Measurements from ENCODE around the gene GTF3C2. TPM values are rescaled to one million over a fixed set of nuclear protein-coding genes. Genes with fewer than 3 reads are reported as not detected.

The GTF3C2 gene
- total RNA-seq, result 45.8 and 46.9 TPM in 2 replicates
- 33.9 TPM for polyA plus RNA-seq (2012)

DNA sequence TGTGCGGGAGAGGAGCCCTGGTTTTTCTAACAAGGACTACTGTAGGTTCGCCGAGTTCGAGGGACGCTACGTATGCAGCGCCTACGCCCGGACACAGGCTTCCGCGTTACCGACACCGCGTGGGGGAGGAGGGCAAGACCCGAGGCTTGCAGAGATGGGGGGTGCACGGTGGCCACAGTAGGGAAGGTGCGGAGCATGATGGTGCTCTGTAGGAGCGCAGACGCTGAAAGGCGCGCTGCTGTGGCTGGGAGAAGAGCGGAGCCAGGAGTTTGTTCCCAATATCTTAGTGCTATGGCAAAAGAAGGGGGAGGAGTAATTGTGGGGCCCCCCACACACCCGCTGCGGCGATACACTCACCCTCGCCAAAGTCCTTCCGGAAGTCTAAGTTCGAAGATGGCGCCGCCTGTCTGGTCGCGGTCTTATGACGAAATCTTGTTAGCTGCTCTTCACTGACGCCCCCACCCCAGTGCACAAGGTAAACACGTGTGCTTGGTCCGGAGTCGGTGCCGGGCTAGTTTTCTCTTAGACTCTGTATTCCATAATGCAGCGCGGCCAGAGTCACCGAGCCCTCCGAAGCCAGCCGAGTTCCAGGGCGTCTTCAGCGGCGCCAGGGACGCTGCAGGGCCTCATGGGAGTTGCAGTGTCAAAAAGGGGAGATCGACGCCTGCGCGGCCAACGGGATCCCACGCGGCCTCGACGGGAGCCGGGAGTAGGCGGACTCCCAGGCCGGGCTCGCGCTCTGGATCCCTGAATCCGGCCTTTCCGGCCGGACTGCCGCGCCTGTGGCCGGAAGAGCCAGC is at the start of gene GTF3C2:
TSS of gene GTF3C2 (minus strand) at position 383 of the 800 bp plus-strand sequence. CDS start 13,210 bp downstream, outside the sequence.
- DNase-seq (ENCODE audit: low read depth), result peak; percentile 97

GRCh38 chr2:27400348-27401135 is 44.0 kb upstream of the GTF3C2 start:
- DNase-seq (ENCODE audit: low read depth), result peak; percentile 91

GRCh38 chr2:27398962-27399361 is 42.4 kb upstream of the GTF3C2 start:
- DNase-seq (ENCODE audit: low read depth), result no peak

DNA sequence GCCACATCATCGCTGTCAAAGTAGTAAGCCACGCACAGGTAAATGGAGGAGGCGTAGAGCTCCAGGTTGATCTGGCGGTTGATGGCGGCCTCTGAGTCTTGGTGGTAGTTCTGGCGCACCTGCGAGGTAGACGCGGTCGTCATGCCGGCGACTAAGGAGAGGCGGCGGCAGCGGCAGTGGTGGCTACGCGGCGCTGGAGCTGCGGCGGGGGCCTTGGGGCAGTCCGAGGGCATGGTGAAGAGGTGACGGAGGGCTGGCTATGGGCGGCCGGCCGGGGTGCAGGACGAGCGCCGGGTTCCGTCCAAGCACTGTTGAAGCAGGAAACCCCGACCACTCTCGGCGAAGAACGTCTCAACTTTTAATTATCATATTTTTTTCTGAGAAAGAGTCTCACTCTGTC is 36.7 kb upstream of the GTF3C2 start:
- DNase-seq (ENCODE audit: low read depth), result no peak

DNA sequence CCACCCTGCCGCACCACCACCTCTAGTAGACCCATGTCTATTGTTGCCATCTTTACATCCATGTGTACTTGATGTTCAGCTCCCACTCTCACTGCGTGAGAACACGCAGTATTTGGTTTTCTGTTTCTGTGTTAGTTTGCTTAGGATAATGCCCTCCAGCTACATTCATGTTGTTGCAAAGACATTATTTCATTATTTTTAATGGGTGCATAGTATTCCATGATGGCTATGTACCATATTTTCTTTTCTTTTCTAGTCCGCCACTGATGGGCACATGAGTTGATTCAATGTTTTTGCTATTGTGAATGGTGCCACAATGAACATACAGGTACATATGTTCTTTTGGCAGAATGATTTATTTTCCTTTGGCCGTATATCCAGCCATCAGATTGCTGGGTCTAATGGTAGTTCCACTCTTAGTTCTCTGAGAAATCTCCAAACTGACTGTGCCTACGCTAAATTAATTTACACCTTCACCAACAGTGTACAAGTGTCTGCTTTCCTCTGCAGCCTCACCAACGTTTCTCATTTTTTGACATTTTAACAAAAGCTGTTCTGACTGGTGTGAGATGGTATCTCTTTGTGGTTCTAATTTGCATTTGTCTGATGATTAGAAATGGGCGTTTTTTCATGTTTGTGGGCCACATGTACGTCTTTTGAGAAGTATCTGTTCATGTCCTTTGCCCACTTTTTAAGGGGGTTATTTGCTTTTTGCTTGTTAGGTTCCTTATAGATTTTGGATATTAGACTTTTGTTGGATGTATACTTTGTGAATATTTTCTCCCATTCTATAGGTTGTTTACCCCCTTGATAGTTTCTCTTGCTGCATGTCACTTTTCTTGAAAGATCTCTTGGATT is 34.5 kb upstream of the GTF3C2 start:
- no peak for DNase-seq (ENCODE audit: low read depth)

DNA sequence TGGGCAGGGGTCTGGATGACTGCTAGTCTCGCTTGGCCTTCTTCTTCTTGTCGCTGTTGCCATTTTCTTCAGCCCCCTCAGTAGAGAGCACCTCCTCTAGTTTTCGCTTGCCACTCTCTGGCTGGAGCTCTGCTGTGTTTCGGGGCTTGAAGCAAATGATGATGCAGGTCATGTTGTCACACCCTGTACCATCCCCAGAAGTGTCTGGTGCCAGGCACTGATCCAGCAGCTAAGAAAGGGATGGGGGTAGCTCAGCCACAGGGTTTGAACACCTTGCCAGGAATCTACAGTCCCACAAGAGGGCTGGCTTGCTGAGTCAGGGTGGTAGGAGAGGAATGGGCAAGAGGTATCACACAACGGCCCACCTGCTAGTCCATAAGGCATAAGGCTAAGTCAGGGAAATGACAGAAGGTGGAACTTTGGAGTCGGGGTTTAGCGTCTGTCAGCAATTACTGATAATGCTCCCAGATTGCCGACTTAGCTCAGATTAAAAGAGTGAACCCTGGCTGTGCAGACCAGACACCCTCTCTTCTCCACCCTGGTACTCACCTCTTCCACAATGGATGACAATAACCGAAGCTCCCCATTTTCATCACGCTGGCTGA is 25.1 kb upstream of the GTF3C2 start:
- DNase-seq (ENCODE audit: low read depth), result no peak

DNA sequence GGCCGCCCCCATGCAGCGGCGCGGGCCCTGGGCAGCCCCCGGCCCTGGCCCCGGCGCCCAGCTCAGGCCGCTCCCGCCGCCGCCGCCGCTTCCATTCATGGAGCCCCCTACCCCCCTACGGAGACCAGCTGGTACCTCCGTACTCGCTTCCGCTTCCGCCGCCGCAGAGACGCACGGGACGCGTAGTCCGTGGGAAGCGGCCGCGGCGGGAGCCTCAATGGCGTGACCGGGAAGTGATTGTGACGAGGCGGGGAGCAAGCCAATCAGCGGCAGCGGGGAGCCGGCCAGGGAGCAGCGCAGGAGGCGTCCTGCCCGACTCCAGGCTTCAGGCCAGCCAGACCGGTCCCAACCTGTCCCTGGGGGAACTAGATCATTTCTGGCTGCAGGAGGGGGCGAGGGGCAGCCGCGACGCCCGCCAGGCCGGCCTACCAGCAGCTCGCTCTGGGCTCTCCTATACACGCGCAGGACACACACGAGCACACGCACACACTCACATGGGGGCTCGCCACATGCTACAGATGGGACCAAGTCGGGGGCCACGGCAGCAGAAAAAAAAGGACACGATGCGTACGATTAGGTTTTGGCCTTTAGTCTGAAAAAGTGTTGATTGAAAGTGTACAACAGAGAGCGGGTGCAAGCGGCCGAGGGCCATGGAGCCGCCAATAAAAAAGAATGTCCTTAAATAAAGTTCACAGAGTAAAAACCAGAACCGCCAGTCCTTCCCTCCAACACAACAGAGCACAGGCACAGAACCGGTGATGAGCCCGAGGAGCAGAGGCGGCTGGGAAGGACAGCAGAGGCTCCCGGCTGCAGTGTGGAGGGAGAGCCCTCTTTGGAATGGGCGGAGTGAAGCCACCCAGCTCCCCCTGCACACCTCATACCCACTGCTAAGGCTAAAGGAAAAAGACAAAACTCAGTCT is 24.3 kb upstream of the GTF3C2 start, which contains the start of gene ZNF513:
TSS of gene ZNF513 (minus strand) at position 109 of the 920 bp plus-strand sequence. CDS start 208 bp downstream, outside the sequence.
- DNase-seq (ENCODE audit: low read depth), result peak; percentile 98

DNA sequence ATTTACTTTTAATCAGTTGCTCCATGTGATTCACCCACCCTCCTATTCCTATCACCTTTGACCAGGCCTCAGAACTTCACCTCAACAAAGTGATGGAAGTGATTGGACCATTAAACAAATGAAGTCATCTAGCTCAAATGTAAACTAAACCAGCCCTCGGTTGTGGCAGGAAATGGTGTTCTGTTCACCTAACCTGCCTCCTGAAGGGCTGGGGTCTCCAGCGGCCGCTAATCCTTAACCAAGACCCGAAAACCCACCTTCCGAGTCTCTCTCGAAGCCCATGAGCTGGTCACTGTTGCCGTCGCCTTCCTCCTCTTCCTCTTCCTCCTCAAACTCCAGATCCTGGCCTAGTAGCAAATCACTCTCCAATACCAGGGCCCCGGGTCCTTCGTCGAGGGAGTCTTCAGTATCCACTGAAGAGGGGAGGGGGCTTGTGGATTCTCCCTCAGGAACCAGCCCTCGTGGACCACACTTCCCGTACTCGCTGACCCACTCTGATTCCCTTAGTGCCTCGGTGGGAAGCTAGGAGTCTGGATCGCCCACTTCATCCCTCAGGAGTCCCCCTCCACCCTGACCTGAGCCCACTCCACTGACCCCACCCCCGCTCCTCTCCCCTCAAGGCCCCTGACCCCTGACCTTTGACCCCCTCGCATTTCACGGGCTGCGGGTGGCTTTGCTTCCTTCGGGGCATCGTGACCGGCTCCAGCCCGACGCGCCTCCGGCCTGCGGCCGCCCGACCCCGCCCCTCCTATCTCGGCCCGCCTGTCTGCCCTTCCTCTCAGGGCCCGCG is 23.5 kb upstream of the GTF3C2 start:
- peak; percentile 60 for DNase-seq (ENCODE audit: low read depth)

GRCh38 chr2:27379383-27379835 is 22.8 kb upstream of the GTF3C2 start:
- no peak for DNase-seq (ENCODE audit: low read depth)

- no peak for DNase-seq (ENCODE audit: low read depth)
These were observed 22.3 kb upstream of the GTF3C2 start for GRCh38 chr2:27378809-27379290.

GRCh38 chr2:27378096-27378808 is 21.7 kb upstream of the GTF3C2 start:
- DNase-seq (ENCODE audit: low read depth), result peak; percentile 57

DNA sequence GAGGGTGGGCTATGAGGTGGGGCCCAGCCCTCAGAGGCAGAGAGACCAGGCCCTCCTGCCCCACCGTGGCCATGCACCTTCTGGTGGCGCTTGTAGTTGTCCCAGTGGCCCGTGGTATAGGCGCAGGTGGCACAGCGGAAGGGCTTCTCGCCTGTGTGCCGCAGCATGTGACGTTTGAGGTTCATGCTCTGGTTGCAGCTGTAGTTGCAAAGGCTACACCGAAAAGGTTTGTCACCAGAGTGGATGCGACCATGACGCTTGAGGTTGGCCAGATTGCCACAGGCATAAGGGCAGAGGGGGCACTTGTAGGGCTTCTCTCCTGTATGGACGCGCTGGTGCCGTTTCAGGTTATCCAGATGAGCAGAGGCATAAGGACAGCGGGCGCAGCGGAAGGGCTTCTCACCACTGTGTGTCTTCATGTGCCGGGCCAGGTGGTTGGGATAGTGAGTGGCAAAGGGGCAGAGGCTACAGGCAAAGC is 21.1 kb upstream of the GTF3C2 start:
- no peak for DNase-seq (ENCODE audit: low read depth)

DNA sequence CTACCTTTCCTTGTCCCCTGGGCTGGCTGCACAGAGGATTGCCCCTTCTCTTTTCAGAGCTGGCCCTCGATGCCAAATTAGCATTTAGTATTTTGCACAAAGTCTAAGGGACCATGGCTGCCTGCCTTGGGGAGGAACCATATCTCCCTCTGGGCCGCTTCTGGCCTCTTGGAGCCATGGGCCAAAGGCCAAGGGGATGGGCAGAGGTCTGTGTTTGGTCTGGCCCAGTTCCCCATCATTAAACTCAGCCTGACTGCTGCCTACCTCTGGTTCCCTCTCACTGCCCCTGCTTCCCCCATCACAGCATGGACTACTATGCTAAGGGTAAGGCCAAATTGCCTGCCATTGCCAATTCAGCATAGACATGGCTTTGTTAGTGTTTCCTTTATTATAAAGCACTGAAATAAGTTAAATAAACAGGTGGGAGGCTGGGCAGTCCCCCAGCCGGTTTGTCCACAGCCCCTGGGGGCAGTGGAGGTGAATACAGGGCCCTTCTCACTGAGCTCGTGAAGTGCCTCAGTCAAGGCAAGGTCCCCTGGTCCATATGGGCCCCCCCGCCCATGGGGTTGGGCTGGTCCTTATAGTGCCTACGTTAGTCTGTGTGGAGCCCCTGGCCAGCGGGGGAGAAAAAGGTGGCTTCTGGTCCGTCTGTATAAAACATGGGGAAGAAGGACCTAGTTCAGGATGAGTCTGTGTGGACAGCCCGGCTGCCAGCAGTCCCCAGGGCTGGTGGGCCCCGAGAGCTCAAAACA is 20.5 kb upstream of the GTF3C2 start:
- DNase-seq (ENCODE audit: low read depth), result no peak

GRCh38 chr2:27376151-27376865 is 19.7 kb upstream of the GTF3C2 start:
- no peak for DNase-seq (ENCODE audit: low read depth)

DNA sequence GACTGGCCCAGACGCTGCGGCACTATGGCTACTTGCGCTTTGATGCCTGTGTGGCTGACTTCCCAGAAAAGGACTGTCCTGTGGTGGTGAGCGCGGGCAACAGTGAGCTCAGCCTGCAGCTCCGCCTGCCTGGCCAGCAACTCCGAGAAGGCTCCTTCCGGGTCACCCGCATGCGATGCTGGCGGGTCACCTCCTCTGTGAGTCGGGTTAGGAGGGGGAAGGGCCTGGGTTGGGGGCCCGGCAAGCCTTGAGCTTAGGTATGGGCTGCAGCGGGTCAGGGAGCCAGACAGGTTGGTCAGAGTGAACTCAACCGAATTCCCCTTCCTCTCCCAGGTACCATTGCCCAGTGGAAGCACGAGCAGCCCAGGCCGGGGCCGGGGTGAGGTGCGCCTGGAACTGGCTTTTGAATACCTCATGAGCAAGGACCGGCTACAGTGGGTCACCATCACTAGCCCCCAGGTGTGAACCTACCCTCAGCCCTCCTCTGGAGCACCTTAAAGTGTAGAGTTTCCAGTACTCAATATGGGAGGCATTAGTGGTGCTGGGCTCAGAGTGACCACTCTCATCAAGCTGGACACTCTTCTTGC is 19.0 kb upstream of the GTF3C2 start:
- no peak for DNase-seq (ENCODE audit: low read depth)

DNA sequence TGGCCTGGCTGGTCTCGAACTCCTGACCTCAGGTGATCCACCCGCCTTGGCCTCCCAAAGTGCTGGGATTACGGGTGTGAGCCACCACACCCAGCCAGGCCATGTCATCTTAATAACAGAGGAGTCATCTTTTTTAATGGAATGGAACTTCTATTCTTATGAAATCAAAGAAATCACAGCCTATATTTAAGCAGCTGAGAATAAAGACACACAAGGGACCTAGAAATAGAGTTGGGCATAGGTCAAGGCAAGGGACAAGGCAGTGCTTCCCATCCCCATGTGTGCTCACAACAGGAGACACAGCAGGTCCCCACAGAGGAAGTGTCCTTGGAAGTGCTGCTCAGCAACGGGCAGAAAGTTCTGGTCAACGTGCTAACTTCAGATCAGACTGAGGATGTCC is 17.0 kb upstream of the GTF3C2 start:
- DNase-seq (ENCODE audit: low read depth), result no peak
